ENCODE data around the gene CTNNAL1.

CTNNAL1 gene

GRCh38 chr9:108953983-108954574 lies 59.2 kb downstream of the CTNNAL1 start:
- DNase-seq (ENCODE audit: insufficient read length, low spot score), result no peak
- no peak for FAIRE-seq
- TF ChIP-seq POLR2A (IDR thresholded peaks at IDR 0.05; ENCODE audit: low read depth, low read length) (no peak), PAX5 (IDR thresholded peaks at IDR 0.05; ENCODE audit: insufficient read depth, low read length, severe bottlenecking) (no peak), SPI1 (IDR thresholded peaks at IDR 0.05; ENCODE audit: low read depth, low read length) (no peak), POU2F2 (IDR thresholded peaks at IDR 0.05; ENCODE audit: low read depth, low read length) (no peak), POLR2AphosphoS5 (IDR thresholded peaks at IDR 0.05; ENCODE audit: low read depth, low read length) (no peak), TAF1 (IDR thresholded peaks at IDR 0.05; ENCODE audit: low read depth, low read length) (no peak)

- DNase-seq (ENCODE audit: insufficient read length, low spot score), result no peak
- no peak for TF ChIP-seq POU2F2 (IDR thresholded peaks at IDR 0.05; ENCODE audit: low read depth, low read length)
- no peak for TF ChIP-seq TAF1 (IDR thresholded peaks at IDR 0.05; ENCODE audit: low read depth, low read length)
- TF ChIP-seq PAX5 (IDR thresholded peaks at IDR 0.05; ENCODE audit: insufficient read depth, low read length, severe bottlenecking), result no peak
- TF ChIP-seq SPI1 (IDR thresholded peaks at IDR 0.05; ENCODE audit: low read depth, low read length), result no peak
- no peak for TF ChIP-seq POLR2A (IDR thresholded peaks at IDR 0.05; ENCODE audit: low read depth, low read length)
- TF ChIP-seq POLR2AphosphoS5 (IDR thresholded peaks at IDR 0.05; ENCODE audit: low read depth, low read length), result no peak
- no peak for FAIRE-seq
These were observed 61.7 kb downstream of the CTNNAL1 start for GRCh38 chr9:108951578-108951977.

- FAIRE-seq, result no peak
- TF ChIP-seq PAX5 (IDR thresholded peaks at IDR 0.05; ENCODE audit: insufficient read depth, low read length, severe bottlenecking), result no peak
- TF ChIP-seq POLR2AphosphoS5 (IDR thresholded peaks at IDR 0.05; ENCODE audit: low read depth, low read length), result no peak
- TF ChIP-seq POLR2A (IDR thresholded peaks at IDR 0.05; ENCODE audit: low read depth, low read length), result no peak
- no peak for DNase-seq (ENCODE audit: insufficient read length, low spot score)
These were observed 63.1 kb downstream of the CTNNAL1 start for GRCh38 chr9:108950168-108950567.

- FAIRE-seq (no peak), DNase-seq (ENCODE audit: insufficient read length, low spot score) (no peak)
- TF ChIP-seq PAX5 (IDR thresholded peaks at IDR 0.05; ENCODE audit: insufficient read depth, low read length, severe bottlenecking) (no peak), POLR2A (IDR thresholded peaks at IDR 0.05; ENCODE audit: low read depth, low read length) (no peak), TAF1 (IDR thresholded peaks at IDR 0.05; ENCODE audit: low read depth, low read length) (no peak), POU2F2 (IDR thresholded peaks at IDR 0.05; ENCODE audit: low read depth, low read length) (no peak), POLR2AphosphoS5 (IDR thresholded peaks at IDR 0.05; ENCODE audit: low read depth, low read length) (no peak), SPI1 (IDR thresholded peaks at IDR 0.05; ENCODE audit: low read depth, low read length) (no peak)
These were observed 73.3 kb downstream of the CTNNAL1 start for GRCh38 chr9:108939975-108940374.

GRCh38 chr9:108937561-108938305 lies 75.6 kb downstream of the CTNNAL1 start:
- FAIRE-seq (no peak), DNase-seq (ENCODE audit: insufficient read length, low spot score) (no peak)
- no peak for TF ChIP-seq POLR2A (IDR thresholded peaks at IDR 0.05; ENCODE audit: low read depth, low read length)
- TF ChIP-seq PAX5 (IDR thresholded peaks at IDR 0.05; ENCODE audit: insufficient read depth, low read length, severe bottlenecking), result no peak
- TF ChIP-seq TAF1 (IDR thresholded peaks at IDR 0.05; ENCODE audit: low read depth, low read length), result no peak
- TF ChIP-seq POU2F2 (IDR thresholded peaks at IDR 0.05; ENCODE audit: low read depth, low read length), result no peak
- no peak for TF ChIP-seq POLR2AphosphoS5 (IDR thresholded peaks at IDR 0.05; ENCODE audit: low read depth, low read length)
- no peak for TF ChIP-seq SPI1 (IDR thresholded peaks at IDR 0.05; ENCODE audit: low read depth, low read length)

- no peak for FAIRE-seq
- TF ChIP-seq TAF1 (IDR thresholded peaks at IDR 0.05; ENCODE audit: low read depth, low read length) (no peak), SPI1 (IDR thresholded peaks at IDR 0.05; ENCODE audit: low read depth, low read length) (0 out of 2 replicates have a peak, but pooled peaks have one; percentile 33)
- DNase-seq (ENCODE audit: insufficient read length, low spot score), result peak; percentile 78
These were observed 78.9 kb downstream of the CTNNAL1 start, which contains the start of gene ABITRAM for GRCh38 chr9:108934323-108934893. ABITRAM (plus strand) TSS chr9:108934400; CDS start chr9:108934487, 87 bp downstream.

- peak; percentile 53; the same call in 1 of the 2 replicates for TF ChIP-seq POLR2AphosphoS5 (IDR thresholded peaks at IDR 0.05; ENCODE audit: low read depth, low read length)
- TF ChIP-seq TAF1 (IDR thresholded peaks at IDR 0.05; ENCODE audit: low read depth, low read length), result peak; percentile 62; the same call in 1 of the 2 replicates
- TF ChIP-seq SPI1 (IDR thresholded peaks at IDR 0.05; ENCODE audit: low read depth, low read length), result no peak
- TF ChIP-seq POU2F2 (IDR thresholded peaks at IDR 0.05; ENCODE audit: low read depth, low read length), result peak; percentile 45
- peak; percentile 58 for TF ChIP-seq POLR2A (IDR thresholded peaks at IDR 0.05; ENCODE audit: low read depth, low read length)
- FAIRE-seq (peak; percentile 95), DNase-seq (ENCODE audit: insufficient read length, low spot score) (peak; percentile 86)
These were observed 79.5 kb downstream of the CTNNAL1 start, which contains the start of gene ELP1 for GRCh38 chr9:108933718-108934322. ELP1 (minus strand) TSS chr9:108934124; CDS start chr9:108931146, 2,978 bp downstream.

- TF ChIP-seq POLR2A (IDR thresholded peaks at IDR 0.05; ENCODE audit: low read depth, low read length) (no peak), POU2F2 (IDR thresholded peaks at IDR 0.05; ENCODE audit: low read depth, low read length) (no peak), POLR2AphosphoS5 (IDR thresholded peaks at IDR 0.05; ENCODE audit: low read depth, low read length) (no peak), TAF1 (IDR thresholded peaks at IDR 0.05; ENCODE audit: low read depth, low read length) (no peak), SPI1 (IDR thresholded peaks at IDR 0.05; ENCODE audit: low read depth, low read length) (no peak), PAX5 (IDR thresholded peaks at IDR 0.05; ENCODE audit: insufficient read depth, low read length, severe bottlenecking) (no peak)
- no peak for DNase-seq (ENCODE audit: insufficient read length, low spot score)
- no peak for FAIRE-seq
These were observed 80.0 kb downstream of the CTNNAL1 start for GRCh38 chr9:108933231-108933717.

- FAIRE-seq, result no peak
- no peak for DNase-seq (ENCODE audit: insufficient read length, low spot score)
- TF ChIP-seq POU2F2 (IDR thresholded peaks at IDR 0.05; ENCODE audit: low read depth, low read length) (no peak), TAF1 (IDR thresholded peaks at IDR 0.05; ENCODE audit: low read depth, low read length) (no peak), SPI1 (IDR thresholded peaks at IDR 0.05; ENCODE audit: low read depth, low read length) (no peak), POLR2A (IDR thresholded peaks at IDR 0.05; ENCODE audit: low read depth, low read length) (no peak), POLR2AphosphoS5 (IDR thresholded peaks at IDR 0.05; ENCODE audit: low read depth, low read length) (no peak), PAX5 (IDR thresholded peaks at IDR 0.05; ENCODE audit: insufficient read depth, low read length, severe bottlenecking) (no peak)
These were observed 84.9 kb downstream of the CTNNAL1 start for GRCh38 chr9:108928386-108928785.
